Lower leg skin (tissue), 4 donors: ENCODE data around the gene HDAC4. TPM values are rescaled to one million over a fixed set of nuclear protein-coding genes. Genes with fewer than 3 reads are reported as not detected.

Source experiments
- DNase-seq, 2 donors: peaks; one replicate each; pipeline ENCODE4 v3.0.0-alpha.2; 2019; ENCODE audit warnings: low spot score in 2 of 2
- H3K4me3 ChIP-seq: fragments of 200-600 bp; sonication (generic); 2 replicates; pipeline ENCODE4 v1.5.1; 2017; ENCODE audit warnings: mild to moderate bottlenecking, low read depth; ENCODE audit not compliant: poor library complexity, severe bottlenecking
- CTCF ChIP-seq, 3 donors: fragments of 450-650 bp; IDR thresholded peaks; one replicate each; pipeline ENCODE4 v1.5.1; 2016; ENCODE audit warnings: antibody characterized with exemption in 3 of 3, mild to moderate bottlenecking in 3 of 3, moderate library complexity in 2 of 3
- POLR2A ChIP-seq, 2 donors: fragments of 450-650 bp; IDR thresholded peaks; one replicate each; pipeline ENCODE4 v1.6.1; 2016 to 2017; ENCODE audit warnings: antibody characterized with exemption in 2 of 2, mild to moderate bottlenecking in 1 of 2, moderate library complexity in 1 of 2
- WGBS, 2 donors: methylation state at CpG; one replicate each; pipeline ENCODE4 v1.1.5; 2018; 5-methylcytosine and 5-hydroxymethylcytosine counted together
- intact Hi-C: fragments of 100-400 bp; cut with DNase I; formaldehyde crosslinking; loops from one replicate; pipeline ENCODE4 v1.15.0; 2023; ENCODE audit warnings: low total_unique reads
- total RNA-seq, 4 donors: library from RNA; depleted of rRNA; stranded (reverse); fragments of >200 nt; gene quantifications; one replicate each; pipeline ENCODE4 v1.1.0, GENCODE V29; 2016

HDAC4 gene
- total RNA-seq, 4 donors from 2014 or later: 27.4 to 85.5 (median 57.9) TPM

- intact Hi-C loops: no loop called here
- TF ChIP-seq CTCF (IDR thresholded peaks at IDR 0.05) (no peak), POLR2A (IDR thresholded peaks at IDR 0.05) (no peak)
- DNase-seq: peak in 1 of 2 donors; percentile 90
- H3K4me3 ChIP-seq: no peak overlapping the region
- WGBS, 2 donors: 55 to 57% methylated on average over 24 of the region's 24 CpGs
Measured at GRCh38 chr2:239223310-239224198, 177.3 kb downstream of the HDAC4 start.

GRCh38 chr2:239222706-239223309 lies 178.0 kb downstream of the HDAC4 start:
- WGBS, 2 donors: 44 to 52% methylated on average over 10 of the region's 10 CpGs
- no peak for DNase-seq
- intact Hi-C loops: no loop called here
- no peak overlapping the region for H3K4me3 ChIP-seq
- no peak for TF ChIP-seq POLR2A (IDR thresholded peaks at IDR 0.05)
- no peak for TF ChIP-seq CTCF (IDR thresholded peaks at IDR 0.05)

- WGBS, 2 donors: 41 to 43% methylated on average over 2 of the region's 2 CpGs
- intact Hi-C loops: no loop called here
- no peak for DNase-seq
- no peak overlapping the region for H3K4me3 ChIP-seq
- no peak for TF ChIP-seq POLR2A (IDR thresholded peaks at IDR 0.05)
- no peak for TF ChIP-seq CTCF (IDR thresholded peaks at IDR 0.05)
Measured at GRCh38 chr2:239222312-239222660, 178.5 kb downstream of the HDAC4 start.

- intact Hi-C loops: no loop called here
- peak in 1 of 2 donors; percentile 77 for DNase-seq
- 94 to 96% methylated on average over 15 of the region's 15 CpGs for WGBS, 2 donors
- no peak overlapping the region for H3K4me3 ChIP-seq
- no peak for TF ChIP-seq CTCF (IDR thresholded peaks at IDR 0.05)
- TF ChIP-seq POLR2A (IDR thresholded peaks at IDR 0.05): no peak
Measured at GRCh38 chr2:239220981-239221396, 179.8 kb downstream of the HDAC4 start.

GRCh38 chr2:239220341-239220740 lies 180.5 kb downstream of the HDAC4 start:
- peak in 1 of 2 donors; percentile 23 for DNase-seq
- WGBS, 2 donors: 76 to 93% methylated on average over 9 of the region's 9 CpGs
- intact Hi-C loops: no loop called here
- no peak for TF ChIP-seq CTCF (IDR thresholded peaks at IDR 0.05)
- no peak for TF ChIP-seq POLR2A (IDR thresholded peaks at IDR 0.05)
- no peak overlapping the region for H3K4me3 ChIP-seq
